ENCODE results near the gene SNX1.

The SNX1 gene

DNA sequence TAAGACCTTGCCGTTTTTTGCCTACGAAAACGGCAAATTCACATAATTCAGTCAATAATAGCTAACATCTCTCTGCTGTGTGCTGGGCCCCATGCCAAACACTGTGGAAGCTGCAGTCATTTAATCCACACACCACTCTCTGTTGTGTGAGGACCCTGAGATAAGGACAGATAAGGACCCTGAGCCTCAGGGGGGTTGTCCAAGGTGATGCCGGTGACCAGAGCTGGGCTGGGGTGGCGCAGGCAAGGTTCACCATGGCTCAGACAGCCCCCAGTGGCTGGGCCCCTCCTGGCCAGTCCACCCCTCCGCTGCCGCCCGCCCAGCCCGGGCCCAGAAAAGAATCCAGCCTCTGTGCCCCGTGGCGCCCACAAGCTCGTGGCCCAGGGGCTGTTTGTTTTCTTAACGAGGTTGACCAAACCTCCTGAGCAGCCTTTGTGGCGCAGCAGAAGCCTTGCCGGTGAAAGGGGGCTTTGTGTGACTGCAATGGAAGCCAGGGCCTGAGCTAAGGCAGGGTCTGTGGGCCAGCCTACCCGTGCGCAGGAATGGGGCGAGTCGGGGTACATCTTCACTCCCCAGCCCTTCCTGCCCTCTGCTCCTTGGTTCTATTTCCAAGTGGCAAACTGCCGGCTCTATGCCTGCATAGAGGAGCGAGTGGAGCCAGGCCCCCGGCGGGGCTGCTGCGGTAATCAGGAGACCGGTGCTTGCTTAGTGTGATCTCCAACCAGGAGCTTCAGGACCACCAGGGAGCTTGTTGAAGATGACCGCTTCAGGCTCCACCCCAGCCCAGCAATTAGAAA, 51.3 kb downstream of the SNX1 start:
- no peak for DNase-seq (ENCODE audit: low read depth)

DNA sequence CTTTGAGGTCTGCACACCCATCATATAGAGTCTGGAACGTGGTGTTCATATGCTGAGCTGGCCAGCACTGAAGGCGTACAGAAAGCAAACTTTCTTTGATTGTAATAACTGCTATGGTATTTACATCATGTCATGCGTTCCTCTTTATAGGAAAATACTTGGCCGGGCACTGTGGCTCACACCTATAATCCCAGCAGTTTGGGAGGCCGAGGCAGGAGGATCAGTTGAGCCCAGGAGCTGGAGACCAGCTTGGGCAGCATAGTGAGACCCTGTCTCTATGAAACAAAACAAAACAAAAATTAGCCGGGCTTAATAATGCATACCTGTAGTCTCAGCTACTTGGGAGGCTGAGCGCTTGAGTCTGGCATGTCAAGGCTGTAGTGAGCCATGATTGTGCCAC, 52.4 kb downstream of the SNX1 start:
- DNase-seq (ENCODE audit: low read depth), result no peak

DNA sequence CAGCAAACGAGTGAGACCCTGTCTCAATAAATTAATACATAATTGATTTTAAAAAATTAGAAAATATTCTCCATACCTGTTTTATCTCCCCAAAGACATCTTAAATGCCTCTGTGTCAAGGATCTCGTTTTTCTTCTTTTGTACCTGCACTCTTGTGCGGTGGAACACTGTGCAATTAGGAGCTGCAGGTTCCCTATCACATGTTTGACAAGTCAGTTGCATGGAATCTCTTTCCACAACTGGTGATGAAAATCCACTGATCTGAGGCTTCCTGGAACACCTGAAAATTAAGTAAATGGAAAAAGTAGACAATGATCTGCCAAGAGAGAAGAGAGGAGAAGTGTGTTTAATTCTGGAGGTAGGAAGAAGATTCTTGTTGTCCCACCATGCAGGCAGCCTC, 52.8 kb downstream of the SNX1 start:
- DNase-seq (ENCODE audit: low read depth), result no peak

DNA sequence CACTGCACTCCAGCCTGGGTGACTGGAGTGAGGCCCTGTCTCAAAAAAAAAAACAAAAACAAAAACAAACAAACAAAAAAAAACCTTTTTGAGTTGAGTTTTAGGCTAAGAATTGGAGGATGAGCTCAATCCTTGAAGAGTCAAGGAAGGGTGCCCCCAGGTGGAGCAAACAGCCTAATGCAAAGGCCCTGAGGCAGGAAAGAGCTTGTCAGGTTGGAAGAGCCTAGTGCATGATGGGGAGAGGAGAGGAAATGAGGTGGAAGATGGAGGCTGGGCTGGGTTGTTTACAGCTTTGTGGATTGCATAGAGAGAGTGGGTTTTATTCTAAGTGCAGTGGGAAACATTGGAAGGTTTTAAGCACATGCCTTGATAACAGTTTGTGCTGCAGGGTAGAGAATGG, 53.6 kb downstream of the SNX1 start:
- no peak for DNase-seq (ENCODE audit: low read depth)

DNA sequence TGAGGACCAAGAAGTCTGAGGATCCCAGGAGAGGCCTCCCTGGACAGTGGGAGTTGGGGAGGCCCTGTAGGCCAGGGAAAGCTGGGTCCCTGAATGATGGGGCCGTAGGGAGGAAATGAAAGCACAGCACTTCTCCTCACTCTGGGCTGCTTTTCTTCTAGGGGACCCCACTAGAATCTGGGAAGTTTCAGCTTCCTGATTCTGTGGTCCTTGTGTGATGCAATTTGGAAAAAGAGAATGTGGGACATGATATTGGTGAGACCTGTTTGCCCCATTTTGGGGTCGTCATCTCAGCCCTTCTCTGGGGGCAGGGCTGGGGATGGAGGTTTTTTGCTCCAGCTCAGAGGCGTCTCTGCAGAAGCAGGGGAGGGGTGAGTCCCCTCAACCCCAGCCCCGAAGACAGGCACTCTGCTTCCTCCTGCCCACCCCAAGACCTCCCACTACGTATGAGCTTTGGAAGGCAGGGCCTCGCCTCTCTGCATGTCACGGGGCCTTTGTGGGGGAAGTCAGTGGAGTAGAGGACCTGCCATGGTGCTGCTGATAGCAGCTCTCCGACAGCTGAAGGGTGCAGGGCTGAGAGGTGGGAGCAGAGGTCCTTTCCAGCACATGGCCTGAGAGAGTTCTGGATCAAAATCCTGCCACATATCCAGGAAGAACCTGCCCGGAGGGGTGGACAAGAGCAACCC, 54.3 kb downstream of the SNX1 start:
- no peak for DNase-seq (ENCODE audit: low read depth)

DNA sequence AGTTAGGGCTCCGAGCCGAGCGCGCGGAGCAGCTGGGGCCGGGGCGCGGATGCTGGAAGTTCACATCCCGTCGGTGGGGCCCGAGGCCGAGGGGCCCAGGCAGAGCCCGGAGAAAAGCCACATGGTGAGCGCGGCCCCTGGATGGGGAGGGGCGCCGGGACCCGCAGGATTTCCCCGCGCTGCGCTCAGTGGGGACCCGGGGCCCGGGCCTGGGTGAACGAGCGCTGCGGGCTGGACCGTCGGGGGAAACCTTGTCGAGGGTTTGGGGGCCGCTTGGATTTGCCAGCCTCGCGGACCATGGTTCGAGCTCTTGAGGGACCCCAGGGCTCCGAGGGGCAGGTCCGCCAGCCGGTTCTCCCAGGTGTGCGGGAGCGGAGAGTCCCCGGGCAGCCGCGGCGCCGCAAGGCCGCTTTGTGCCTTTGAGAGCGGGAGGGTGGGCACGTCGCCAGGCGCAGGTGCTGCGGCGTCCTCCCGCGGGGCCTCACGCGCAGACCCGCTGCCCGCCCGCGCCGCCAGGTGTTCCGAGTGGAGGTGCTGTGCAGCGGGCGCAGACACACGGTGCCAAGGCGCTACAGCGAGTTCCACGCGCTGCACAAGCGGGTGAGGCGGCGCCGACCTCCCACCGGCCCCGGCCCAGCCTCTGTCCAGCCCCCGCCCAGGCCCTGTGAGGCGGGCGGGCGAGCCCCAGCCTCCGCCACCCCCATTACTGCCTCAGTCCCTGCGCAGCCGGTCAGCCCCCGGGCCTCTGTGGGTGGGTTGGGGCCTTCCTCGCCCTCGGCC, 56.1 kb downstream of the SNX1 start, which contains the start of gene SNX22:
Gene SNX22 (plus strand): TSS at position 5 of the 780 bp plus-strand sequence. CDS start 45 bp downstream, at position 50.
- no peak for DNase-seq (ENCODE audit: low read depth)

DNA sequence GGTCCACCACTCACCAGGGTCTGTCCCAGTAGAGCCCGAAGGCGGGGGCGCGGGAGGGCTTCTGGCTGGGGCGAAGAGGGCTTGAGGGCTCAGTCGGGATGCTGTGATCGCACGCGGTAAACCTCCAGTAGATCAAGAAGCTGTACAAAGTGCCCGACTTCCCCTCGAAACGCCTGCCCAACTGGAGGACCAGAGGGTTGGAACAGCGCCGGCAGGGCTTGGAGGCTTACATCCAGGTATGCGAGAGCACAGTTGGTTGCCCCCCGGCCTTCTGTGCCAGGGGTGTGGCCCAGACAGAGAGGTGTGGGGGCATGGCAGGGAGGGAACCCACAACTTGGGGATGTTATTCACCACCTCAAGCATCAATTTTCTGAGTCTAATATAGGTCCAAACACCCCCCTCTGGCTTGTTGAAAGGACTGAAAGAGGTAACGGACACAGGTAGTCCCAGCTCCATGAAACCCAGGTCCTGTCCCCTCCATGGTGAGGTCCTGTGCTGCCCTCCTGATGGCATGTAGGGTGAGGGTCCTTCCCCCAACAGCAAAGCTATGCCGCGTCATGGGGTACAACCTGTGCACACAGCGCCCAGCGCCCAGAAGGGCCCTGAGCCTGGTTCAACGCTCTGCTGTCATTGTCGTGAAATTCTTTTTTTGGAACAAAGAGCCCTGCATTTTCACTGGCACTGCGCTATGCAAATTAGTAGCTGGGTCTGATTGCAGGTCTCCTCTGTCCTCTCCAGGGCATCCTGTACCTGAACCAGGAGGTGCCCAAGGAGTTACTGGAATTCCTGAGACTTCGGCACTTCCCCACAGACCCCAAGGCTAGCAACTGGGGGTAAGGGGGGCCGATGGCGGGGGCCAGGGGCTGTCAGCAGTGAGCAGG, 57.0 kb downstream of the SNX1 start:
- DNase-seq (ENCODE audit: low read depth), result no peak

DNA sequence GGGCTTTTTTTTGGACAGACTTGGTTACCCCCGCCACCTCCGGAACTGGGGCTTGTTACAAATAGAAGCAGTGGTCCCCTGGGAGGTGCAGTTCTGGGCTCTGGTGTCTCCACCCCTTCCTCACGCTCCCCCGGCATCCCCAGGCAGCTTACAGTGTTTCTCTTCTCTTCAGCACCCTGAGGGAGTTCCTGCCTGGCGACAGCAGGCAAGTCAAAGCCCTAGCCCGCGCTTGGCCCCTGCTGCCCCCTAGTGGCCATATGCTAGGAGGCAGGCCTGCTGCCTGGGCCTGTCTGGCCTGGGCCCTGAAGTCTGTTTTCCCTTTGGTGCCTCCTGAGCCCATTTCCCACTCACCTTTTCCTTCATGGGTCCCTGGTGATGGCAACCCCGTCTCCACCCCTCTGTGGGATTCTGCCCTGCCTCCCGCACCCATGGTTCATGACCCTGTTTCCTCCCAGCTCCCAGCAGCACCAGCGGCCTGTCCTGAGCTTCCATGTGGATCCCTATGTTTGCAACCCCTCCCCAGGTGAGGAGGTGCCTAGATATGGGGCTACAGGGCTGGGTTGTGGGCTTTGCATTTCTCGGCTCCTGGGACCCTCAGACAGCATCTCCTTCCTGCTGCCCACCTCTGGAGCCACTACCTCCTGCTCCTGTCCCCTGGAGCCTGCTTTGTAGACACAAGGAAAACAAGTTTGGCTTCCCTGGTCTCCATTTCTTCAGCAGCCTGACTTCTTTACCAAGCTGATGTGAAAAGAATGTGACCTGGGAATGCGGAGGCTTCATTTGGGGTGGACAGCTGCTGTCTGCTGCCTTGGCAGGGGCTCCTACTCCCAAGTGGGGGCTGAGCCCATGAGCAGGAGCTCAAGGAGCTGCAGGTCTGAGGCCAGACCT, 57.9 kb downstream of the SNX1 start:
- peak; percentile 86 for DNase-seq (ENCODE audit: low read depth)

DNA sequence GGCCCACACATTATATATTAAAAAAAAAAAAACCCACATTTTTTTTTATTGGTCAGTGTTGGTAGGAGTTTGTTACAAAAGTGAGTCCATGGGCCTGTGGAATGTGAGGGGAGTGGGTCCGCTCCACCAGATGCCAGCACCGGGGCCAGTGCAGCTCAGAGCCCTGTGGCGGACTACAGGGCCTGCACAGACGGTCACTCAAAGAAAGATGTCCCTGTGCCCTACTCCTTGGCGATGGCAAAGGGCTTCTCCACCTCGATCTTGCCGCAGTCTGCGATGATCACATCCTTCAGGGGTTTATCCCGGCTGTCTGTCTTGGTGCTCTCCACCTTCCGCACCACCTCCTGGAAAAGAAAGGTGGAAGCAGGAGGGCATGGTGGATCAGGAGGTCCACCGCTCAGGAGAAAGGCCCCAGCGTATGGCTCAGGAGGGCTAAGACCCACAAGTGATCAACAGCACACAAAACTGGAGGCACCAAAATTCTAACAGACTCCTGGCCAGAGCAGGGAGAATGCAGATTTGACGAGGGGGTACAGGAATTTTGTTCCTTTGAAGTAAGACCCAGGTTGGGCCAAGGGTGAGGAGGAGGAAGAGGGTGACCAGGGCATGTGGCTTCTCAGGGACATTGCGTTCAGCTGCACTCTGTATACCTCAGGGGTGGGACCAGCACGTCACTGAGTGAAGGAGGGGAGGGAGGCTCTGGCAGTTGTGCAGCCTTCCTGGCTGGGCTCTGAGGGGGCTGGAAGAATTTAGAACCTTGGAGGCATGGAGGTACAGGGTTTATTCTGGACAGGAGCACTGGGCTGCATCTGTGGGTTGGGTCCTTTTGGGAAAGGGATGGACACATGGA, 60.2 kb downstream of the SNX1 start:
- DNase-seq (ENCODE audit: low read depth), result no peak

DNA sequence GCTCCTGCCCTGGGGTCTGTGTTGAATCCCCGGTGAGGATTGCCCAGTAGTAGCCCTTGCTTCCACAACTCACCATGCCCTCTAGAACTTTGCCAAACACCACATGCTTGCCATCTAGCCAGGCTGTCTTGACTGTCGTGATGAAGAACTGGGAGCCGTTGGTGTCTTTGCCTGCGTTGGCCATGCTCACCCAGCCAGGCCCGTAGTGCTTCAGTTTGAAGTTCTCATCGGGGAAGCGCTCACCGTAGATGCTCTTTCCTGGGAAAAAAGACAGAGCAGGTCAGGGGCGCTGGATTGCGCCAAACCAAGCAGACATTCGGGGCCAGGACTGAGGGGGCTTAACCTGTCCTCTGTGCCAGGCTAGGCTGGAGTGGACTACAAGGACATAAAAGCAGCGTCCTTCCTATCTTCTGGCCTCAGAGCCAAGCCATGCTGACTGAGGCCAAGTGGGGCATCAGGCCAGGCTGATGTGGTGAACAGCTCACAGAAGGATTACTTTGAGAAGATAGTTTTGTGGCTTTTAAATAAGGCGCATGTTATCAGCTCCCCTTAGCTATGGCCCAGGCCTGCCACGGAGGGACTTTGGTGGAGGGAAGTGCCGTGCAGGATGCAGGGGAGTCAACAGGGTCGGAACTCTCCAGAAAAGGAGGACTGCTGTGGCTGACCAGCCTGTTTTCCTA, 61.0 kb downstream of the SNX1 start:
- no peak for DNase-seq (ENCODE audit: low read depth)

DNA sequence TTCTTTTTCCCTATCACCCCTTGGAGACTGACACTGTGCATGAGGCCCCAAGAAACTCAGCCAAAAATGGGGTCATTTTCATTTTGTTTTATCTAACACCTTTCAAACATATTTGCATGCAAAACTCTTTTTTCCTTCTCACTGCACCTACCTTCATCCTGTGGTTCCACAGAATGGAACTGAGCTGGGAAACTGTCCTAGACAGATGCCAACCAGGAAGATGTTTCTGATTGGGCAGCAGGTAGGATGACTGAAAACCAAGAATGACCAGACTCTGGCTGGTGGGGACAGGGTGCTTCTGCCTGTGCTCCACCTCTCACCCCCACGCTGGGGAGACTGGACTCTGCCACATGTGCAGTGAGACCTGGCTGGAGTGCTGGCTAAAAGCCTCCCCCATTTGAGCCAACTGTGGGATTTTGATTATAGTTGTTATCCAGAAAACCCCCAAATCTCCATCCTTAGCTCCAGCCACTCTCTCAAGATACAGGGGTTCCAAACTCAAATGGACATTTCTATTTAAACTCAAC, 61.9 kb downstream of the SNX1 start:
- DNase-seq (ENCODE audit: low read depth), result no peak

DNA sequence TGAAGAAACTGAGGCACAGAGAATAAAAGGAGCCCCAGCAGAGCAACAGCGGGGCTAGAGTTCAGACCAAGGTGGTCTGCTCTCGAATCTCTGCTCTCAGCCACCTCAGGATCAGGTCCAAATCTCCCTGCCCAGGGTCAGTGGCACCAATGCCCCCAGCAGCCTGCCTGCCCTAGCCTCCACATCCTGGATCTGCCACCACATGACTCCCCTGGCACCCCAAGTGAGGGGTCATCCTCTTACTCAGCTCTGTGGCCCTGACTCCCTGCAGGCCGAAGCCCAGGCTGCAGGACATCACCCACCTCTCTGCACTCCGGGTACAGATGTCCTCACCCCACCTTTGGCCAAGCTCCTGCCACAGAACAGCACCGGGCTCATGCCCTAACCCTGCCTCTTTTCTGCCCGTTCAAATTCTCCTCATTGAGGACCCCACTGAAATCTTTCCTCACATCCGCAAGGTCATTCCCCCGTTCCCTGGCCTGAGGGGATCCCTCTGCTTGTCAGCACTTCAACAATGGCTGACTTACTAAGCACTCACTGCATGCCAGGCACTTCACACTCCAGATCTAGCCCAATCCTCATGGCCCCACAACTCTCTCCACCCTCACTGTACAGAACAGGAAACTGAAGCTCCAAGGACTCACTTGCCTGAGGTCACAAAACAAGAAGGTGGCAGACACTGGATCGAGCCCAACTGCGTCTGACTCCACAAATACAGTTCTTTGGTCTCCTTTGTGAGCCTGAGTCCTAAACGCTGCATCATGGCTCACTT, 62.8 kb downstream of the SNX1 start:
- no peak for DNase-seq (ENCODE audit: low read depth)

DNA sequence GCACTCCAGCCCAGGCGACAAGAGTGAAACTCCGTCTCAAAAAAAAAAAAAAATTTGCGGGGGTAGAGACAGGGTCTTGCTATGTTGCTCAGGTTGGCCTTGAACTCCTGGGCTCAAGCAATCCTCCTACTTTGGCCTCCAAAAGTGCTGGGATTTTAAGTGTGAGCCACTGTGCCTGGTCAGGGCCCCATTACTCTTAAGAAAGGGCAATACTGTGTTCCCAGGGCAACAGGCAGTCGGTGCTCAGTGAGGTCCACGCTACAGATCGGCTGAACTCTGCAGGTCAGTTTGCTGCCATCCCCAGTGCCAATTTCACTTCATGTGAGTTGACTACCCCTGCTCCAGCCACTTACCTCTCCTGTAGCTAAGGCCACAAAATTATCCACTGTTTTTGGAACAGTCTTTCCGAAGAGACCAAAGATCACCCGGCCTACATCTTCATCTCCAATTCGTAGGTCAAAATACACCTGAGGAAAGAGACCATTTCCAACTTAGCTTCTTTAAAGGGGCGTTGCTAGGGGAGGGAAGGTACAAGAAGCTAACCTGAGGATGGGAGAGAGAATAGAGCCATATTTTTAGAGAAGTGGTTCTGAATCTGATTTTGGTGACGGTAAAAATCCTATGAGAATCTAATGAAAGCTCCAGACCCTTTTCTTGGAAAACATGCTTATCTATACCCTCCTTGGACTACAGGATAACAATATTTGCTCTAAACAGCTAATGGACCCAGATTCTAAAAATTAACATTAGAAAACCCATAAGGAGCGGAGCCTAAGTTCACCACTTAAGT, 66.1 kb downstream of the SNX1 start:
- DNase-seq (ENCODE audit: low read depth), result no peak

DNA sequence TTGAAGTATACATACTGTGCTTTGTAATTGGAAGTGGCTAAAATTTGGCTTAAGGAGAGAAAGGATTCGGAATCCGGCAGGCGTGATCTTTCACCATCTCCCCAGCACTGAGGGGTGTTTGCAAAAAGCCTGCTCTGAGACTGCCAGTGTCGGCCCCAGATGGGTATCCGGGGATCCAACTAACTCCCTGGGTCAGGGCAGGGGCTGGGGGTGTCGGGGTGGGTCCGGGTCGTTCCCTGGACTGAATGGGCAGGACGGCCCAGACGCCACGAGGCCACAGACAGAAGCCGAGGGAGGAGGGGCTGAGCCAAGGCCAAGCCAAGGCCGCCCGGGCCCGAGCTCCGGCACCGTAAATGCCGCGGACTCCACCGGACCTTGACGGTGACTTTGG, 66.7 kb downstream of the SNX1 start:
- DNase-seq (ENCODE audit: low read depth), result no peak

DNA sequence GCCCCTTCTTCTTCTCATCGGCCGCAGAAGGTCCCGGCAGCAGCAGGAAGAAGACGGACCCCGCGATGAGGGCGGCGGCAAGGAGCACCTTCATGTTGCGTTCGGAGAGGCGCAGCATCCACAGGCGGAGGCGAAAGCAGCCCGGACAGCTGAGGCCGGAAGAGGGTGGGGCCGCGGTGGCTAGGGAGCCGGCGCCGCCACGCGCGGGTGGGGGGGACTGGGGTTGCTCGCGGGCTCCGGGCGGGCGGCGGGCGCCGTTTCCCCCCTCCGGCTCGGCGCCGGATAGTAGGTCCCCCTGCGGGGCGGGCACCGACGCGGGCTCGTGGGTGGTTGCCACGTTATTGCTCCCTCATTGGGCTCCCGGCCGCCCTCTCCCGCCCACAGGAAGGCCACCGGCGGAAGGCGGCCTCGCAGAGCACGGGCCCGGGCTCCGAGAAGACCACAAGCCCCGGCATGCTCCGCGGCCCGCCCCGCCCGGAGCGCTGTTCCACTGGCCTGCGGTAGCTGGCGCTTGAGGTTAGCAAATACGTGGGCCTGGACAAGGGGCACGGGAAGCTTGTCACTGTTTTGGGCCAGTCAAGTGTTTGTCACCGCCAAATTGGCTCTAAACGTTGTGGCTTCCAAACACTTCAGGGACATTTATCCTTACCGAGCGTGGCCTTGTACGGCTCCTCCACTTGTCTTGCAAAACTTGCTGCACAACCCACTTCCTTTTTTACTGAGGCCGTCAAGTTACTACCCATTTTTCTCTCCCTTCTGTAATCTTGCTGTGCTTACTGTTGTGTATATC, 67.3 kb downstream of the SNX1 start, which contains the start of gene PPIB:
Gene PPIB (minus strand): TSS at position 154 of the 790 bp plus-strand sequence. CDS start 36 bp downstream, at position 118.
- peak; percentile 97 for DNase-seq (ENCODE audit: low read depth)

DNA sequence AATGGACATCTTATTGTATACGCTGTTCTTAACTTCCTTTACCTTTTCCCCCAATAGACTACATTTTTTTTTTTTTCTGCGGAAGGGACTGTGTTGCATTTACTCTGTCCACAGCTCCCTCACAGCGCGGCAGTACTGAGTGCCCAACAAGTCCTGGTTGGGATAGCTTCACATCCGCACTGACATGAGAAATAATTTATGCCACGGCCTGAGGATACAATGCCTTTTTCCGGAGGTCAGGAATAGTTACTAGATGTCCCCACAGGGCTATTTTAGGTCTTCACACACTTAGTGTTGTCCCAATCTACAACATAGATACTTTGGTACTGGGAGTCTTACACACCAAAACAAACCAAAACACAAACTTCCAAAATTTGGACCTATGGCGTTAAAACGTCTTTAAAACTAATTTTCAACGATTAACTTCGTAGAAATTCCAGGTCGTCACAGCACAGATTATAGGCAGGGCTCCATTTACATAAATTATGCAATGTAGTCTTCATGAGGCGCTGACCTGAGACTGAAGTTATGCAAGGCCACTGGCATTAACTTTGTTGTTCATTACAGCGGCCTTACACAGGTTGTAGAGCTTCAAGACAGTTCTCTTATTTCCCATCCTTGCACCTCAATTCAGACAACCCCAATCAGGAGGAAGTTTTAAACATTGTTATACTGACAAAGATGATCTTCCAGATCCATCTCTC, 68.0 kb downstream of the SNX1 start:
- DNase-seq (ENCODE audit: low read depth), result no peak

Data from stimulated activated CD4-positive, alpha-beta T cell treated with anti-CD3 and anti-CD28 coated beads, Interleukin-2, amount 100 ng/mL, for 4 hours (primary cell).